Smooth muscle cell (in vitro differentiated cells): Measurements from ENCODE around the gene ERG. TPM values are rescaled to one million over a fixed set of nuclear protein-coding genes. Genes with fewer than 3 reads are reported as not detected.

ENCODE experiments used
- DNase-seq: peaks from one replicate; lab custom pipeline; 2025; ENCODE audit not compliant: unreplicated experiment; lab: John Stamatoyannopoulos, UW
- H2AFZ ChIP-seq: fragments of 200-600 bp; sonication (generic); 2 replicates; pipeline ENCODE4 v1.6.0; 2016; ENCODE audit warnings: antibody characterized with exemption, low read depth, mild to moderate bottlenecking
- H3F3A ChIP-seq: fragments of 200-600 bp; sonication (generic); 2 replicates; pipeline ENCODE4 v1.6.0; 2017; ENCODE audit warnings: antibody characterized with exemption, low read depth
- H3K27ac ChIP-seq: fragments of 200-600 bp; sonication (generic); 2 replicates; pipeline ENCODE4 v1.5.1; 2016; ENCODE audit warnings: low read depth, mild to moderate bottlenecking
- H3K27me3 ChIP-seq: fragments of 200-600 bp; sonication (generic); 2 replicates; pipeline ENCODE4 v1.6.1; 2016; ENCODE audit warnings: low read depth, mild to moderate bottlenecking
- H3K36me3 ChIP-seq: fragments of 200-600 bp; sonication (generic); 2 replicates; pipeline ENCODE4 v1.5.1; 2016; ENCODE audit warnings: low read depth
- H3K4me1 ChIP-seq: fragments of 200-600 bp; sonication (generic); 2 replicates; pipeline ENCODE4 v1.5.1; 2016; ENCODE audit warnings: low read depth
- H3K4me2 ChIP-seq: fragments of 200-600 bp; sonication (generic); 2 replicates; pipeline ENCODE4 v1.6.0; 2016; ENCODE audit warnings: mild to moderate bottlenecking
- H3K4me3 ChIP-seq: fragments of 200-600 bp; sonication (generic); 2 replicates; pipeline ENCODE4 v1.5.1; 2016; ENCODE audit warnings: mild to moderate bottlenecking
- H3K79me2 ChIP-seq: fragments of 200-600 bp; sonication (generic); 2 replicates; pipeline ENCODE4 v1.6.0; 2016; ENCODE audit warnings: low read depth, mild to moderate bottlenecking
- H3K9ac ChIP-seq: fragments of 200-600 bp; sonication (generic); 2 replicates; pipeline ENCODE4 v1.6.0; 2016; ENCODE audit warnings: low read depth
- H3K9me3 ChIP-seq: fragments of 200-600 bp; sonication (generic); replicated peaks from 2 replicates; pipeline ENCODE4 v1.5.1; 2016; ENCODE audit warnings: low read depth
- H4K20me1 ChIP-seq: fragments of 200-600 bp; sonication (generic); 2 replicates; pipeline ENCODE4 v1.6.0; 2016; ENCODE audit warnings: low read depth
- CTCF ChIP-seq: fragments of 200-600 bp; sonication (generic); IDR thresholded peaks from 2 replicates; pipeline ENCODE4 v1.5.1; 2017; ENCODE audit warnings: borderline replicate concordance, mild to moderate bottlenecking, antibody characterized with exemption; ENCODE audit not compliant: insufficient read depth, poor library complexity, severe bottlenecking
- WGBS: methylation state at CpG from one replicate; pipeline ENCODE4 v1.1.7; 2016; ENCODE audit warnings: low lambda C conversion rate; 5-methylcytosine and 5-hydroxymethylcytosine counted together
- polyA plus RNA-seq: library from polyadenylated mRNA; unstranded; fragments of >200 nt; fragmentation: Nextera tagmentation; extraction: Ambion mirVana; gene quantifications from 2 replicates; pipeline ENCODE4 v1.2.1, GENCODE V29; 2016
- total RNA-seq: library from RNA; depleted of rRNA; stranded (reverse); fragments of >200 nt; gene quantifications from 2 replicates; pipeline ENCODE4 v1.2.3, GENCODE V29; 2014

Gene ERG
- total and polyA plus RNA-seq, 2 experiments from 2014 or later = 11.0 to 14.4 TPM

GRCh38 chr21:38511198-38511597 lies 12.9 kb upstream of the ERG start:
- Histone ChIP-seq H3K36me3 (no peaks in the 10 kb centered on the region), H2AFZ (no peak overlapping the region), H3K4me2 (no peak overlapping the region), H3K4me3 (no peak overlapping the region), H3K9me3 (no peaks in the 10 kb centered on the region), H3K79me2 (peaks cover 34% of the 10 kb centered on the region), H3K27ac (no peak overlapping the region), H3K27me3 (no peaks in the 10 kb centered on the region), H3K9ac (no peak overlapping the region), H3K4me1 (no peaks in the 10 kb centered on the region), H4K20me1 (no peaks in the 10 kb centered on the region), H3F3A (peaks cover under 1% of the 10 kb centered on the region)
- TF ChIP-seq CTCF = no peak
- no peak for DNase-seq
- 79% methylated on average over 1 of the region's 1 CpG for WGBS

- Histone ChIP-seq H3K4me2 (no peak overlapping the region), H3K4me1 (peaks cover 3% of the 10 kb centered on the region), H3K4me3 (no peak overlapping the region), H3K27ac (no peak overlapping the region), H3K79me2 (peaks cover 11% of the 10 kb centered on the region), H2AFZ (no peak overlapping the region), H3F3A (peaks cover 3% of the 10 kb centered on the region), H3K36me3 (no peaks in the 10 kb centered on the region), H3K9ac (no peak overlapping the region), H3K27me3 (no peaks in the 10 kb centered on the region), H4K20me1 (no peaks in the 10 kb centered on the region), H3K9me3 (no peaks in the 10 kb centered on the region)
- no peak for DNase-seq
- TF ChIP-seq CTCF = no peak
- 84% methylated on average over 4 of the region's 4 CpGs for WGBS
These were observed 9.2 kb upstream of the ERG start for GRCh38 chr21:38507374-38507942.

- TF ChIP-seq CTCF = no peak
- H3K4me2 ChIP-seq = peak overlapping the region; percentile 44
These were observed 8.5 kb upstream of the ERG start for GRCh38 chr21:38506661-38507281.

More at GRCh38 chr21:38506661-38507281, 8.5 kb upstream of the ERG start:
- H3K9me3 ChIP-seq = no peaks in the 10 kb centered on the region
- H3F3A ChIP-seq = peaks cover 3% of the 10 kb centered on the region
- peaks cover 3% of the 10 kb centered on the region for H3K4me1 ChIP-seq
- H3K27ac ChIP-seq = no peak overlapping the region
- no peak overlapping the region for H3K4me3 ChIP-seq
- H3K79me2 ChIP-seq = peaks cover 11% of the 10 kb centered on the region
- no peak overlapping the region for H3K9ac ChIP-seq
- no peak overlapping the region for H2AFZ ChIP-seq
- WGBS = 77% methylated on average over 24 of the region's 24 CpGs
- DNase-seq = no peak
- H3K36me3 ChIP-seq = no peaks in the 10 kb centered on the region
- no peaks in the 10 kb centered on the region for H4K20me1 ChIP-seq
- H3K27me3 ChIP-seq = no peaks in the 10 kb centered on the region
